HG03139 (cell line): ENCODE results near the gene ME3.
"Not testable (repeated sequence)": the region's sequence is repeated elsewhere in the genome, so short reads cannot be mapped to it uniquely, and the experiment has no call there.

Experiments used
- ATAC-seq: cut with Tn5 transposase; IDR thresholded peaks from one replicate; pipeline ENCODE4 v1.9.1; 2021; ENCODE audit not compliant: unreplicated experiment

The ME3 gene

GRCh38 chr11:86623736-86624135 lies 48.7 kb downstream of the ME3 start:
- ATAC-seq, result no peak

- ATAC-seq, result no peak
These were observed 49.3 kb downstream of the ME3 start for GRCh38 chr11:86623041-86623621.

GRCh38 chr11:86621854-86622253 lies 50.6 kb downstream of the ME3 start:
- ATAC-seq, result no peak

- no peak for ATAC-seq
These were observed 51.4 kb downstream of the ME3 start for GRCh38 chr11:86620891-86621521.

GRCh38 chr11:86619428-86619827 lies 53.0 kb downstream of the ME3 start:
- ATAC-seq, result not testable (repeated sequence)

GRCh38 chr11:86617502-86617901 lies 54.9 kb downstream of the ME3 start:
- ATAC-seq, result no peak

GRCh38 chr11:86615487-86615886 lies 56.9 kb downstream of the ME3 start:
- no peak for ATAC-seq

GRCh38 chr11:86610559-86611341 lies 61.7 kb downstream of the ME3 start:
- ATAC-seq, result no peak

GRCh38 chr11:86608251-86608799 lies 64.1 kb downstream of the ME3 start:
- peak; percentile 94 for ATAC-seq

GRCh38 chr11:86606836-86607481 lies 65.5 kb downstream of the ME3 start:
- no peak for ATAC-seq

GRCh38 chr11:86606270-86606835 lies 66.1 kb downstream of the ME3 start:
- ATAC-seq, result no peak

- ATAC-seq, result no peak
These were observed 75.4 kb downstream of the ME3 start for GRCh38 chr11:86596861-86597586.

- ATAC-seq, result no peak
These were observed 76.5 kb downstream of the ME3 start for GRCh38 chr11:86595955-86596354.

- ATAC-seq, result no peak
These were observed 77.0 kb downstream of the ME3 start for GRCh38 chr11:86595451-86595850.

- no peak for ATAC-seq
These were observed 77.7 kb downstream of the ME3 start for GRCh38 chr11:86594746-86595145.

- ATAC-seq, result no peak
These were observed 78.6 kb downstream of the ME3 start for GRCh38 chr11:86593833-86594232.

- ATAC-seq, result peak; percentile 88
These were observed 79.6 kb downstream of the ME3 start for GRCh38 chr11:86592659-86593451.

GRCh38 chr11:86592047-86592591 lies 80.3 kb downstream of the ME3 start:
- no peak for ATAC-seq

- no peak for ATAC-seq
These were observed 80.8 kb downstream of the ME3 start for GRCh38 chr11:86591631-86592030.
